HepG2 (cell line): Measurements from ENCODE around the gene TCF3. TPM values are rescaled to one million over a fixed set of nuclear protein-coding genes. Genes with fewer than 3 reads are reported as not detected.
A peak's percentile ranks its signal among the peaks of the same experiment; 100 is the strongest.

Source experiments
- AGO2 ChIP-seq: fragments of 200-400 bp; formaldehyde crosslinking; optimal IDR thresholded peaks from 2 replicates; pipeline ENCODE3; 2017; ENCODE audit warnings: mild to moderate bottlenecking, low read depth, low read length, moderate library complexity
- AKAP8 ChIP-seq: sonication (generic); formaldehyde crosslinking; IDR thresholded peaks from 2 replicates; pipeline ENCODE4 v1.5.1; 2020; ENCODE audit warnings: mild to moderate bottlenecking, missing genetic modification reagents
- CAMTA2 ChIP-seq: sonication (generic); formaldehyde crosslinking; IDR thresholded peaks from 2 replicates; pipeline ENCODE4 v1.4.0; 2020; ENCODE audit warnings: mild to moderate bottlenecking, missing genetic modification reagents, borderline replicate concordance
- CREM ChIP-seq, 2 experiments: sonication (generic) in 1 of 2; formaldehyde crosslinking in 1 of 2; IDR thresholded peaks; 2 replicates each; pipeline versions ENCODE4 v1.4.0 to v1.6.1; 2016 to 2020; ENCODE audit warnings: antibody characterized with exemption in 1 of 2, mild to moderate bottlenecking in 1 of 2, missing genetic modification reagents in 1 of 2
- ELF1 ChIP-seq: sonication (generic); formaldehyde crosslinking; IDR thresholded peaks from 2 replicates; pipeline ENCODE4 v1.4.0; 2020; ENCODE audit warnings: missing genetic modification reagents
- GRHL1 ChIP-seq: sonication (generic); formaldehyde crosslinking; conservative IDR thresholded peaks from 2 replicates; pipeline ENCODE4 v1.8.0; 2022; ENCODE audit warnings: missing genetic modification reagents
- IRF1 ChIP-seq: sonication (generic); formaldehyde crosslinking; IDR thresholded peaks from 2 replicates; pipeline ENCODE4 v1.4.0; 2020; ENCODE audit warnings: low read depth, mild to moderate bottlenecking, missing genetic modification reagents
- KDM5A ChIP-seq: fragments of 200-600 bp; sonication (generic); IDR thresholded peaks from 2 replicates; pipeline ENCODE4 v1.7.0; 2018; ENCODE audit warnings: antibody characterized with exemption, mild to moderate bottlenecking, low read length, borderline replicate concordance
- MYNN ChIP-seq: sonication (generic); formaldehyde crosslinking; IDR thresholded peaks from 2 replicates; pipeline ENCODE4 v1.4.0; 2020; ENCODE audit warnings: mild to moderate bottlenecking, low read depth, missing genetic modification reagents
- PAXIP1 ChIP-seq: sonication (generic); formaldehyde crosslinking; conservative IDR thresholded peaks from 2 replicates; pipeline ENCODE4 v1.4.0; 2020; ENCODE audit warnings: mild to moderate bottlenecking, missing genetic modification reagents, moderate library complexity
- PHF20 ChIP-seq: sonication (generic); formaldehyde crosslinking; IDR thresholded peaks from 2 replicates; pipeline ENCODE4 v1.5.0; 2020; ENCODE audit warnings: mild to moderate bottlenecking, missing genetic modification reagents
- SSRP1 ChIP-seq: IDR thresholded peaks from 2 replicates; pipeline ENCODE4 v1.6.1; 2016; ENCODE audit warnings: control low read depth
- TBP ChIP-seq: sonication (generic); formaldehyde crosslinking; IDR thresholded peaks from 2 replicates; pipeline ENCODE4 v1.5.0; 2020; ENCODE audit warnings: missing genetic modification reagents
- TBX3 ChIP-seq: fragments of 450-650 bp; IDR thresholded peaks from 2 replicates; pipeline ENCODE4 v1.6.1; 2017; ENCODE audit warnings: antibody characterized with exemption, mild to moderate bottlenecking, inconsistent platforms, borderline replicate concordance
- TCF7 ChIP-seq: sonication (generic); IDR thresholded peaks from 2 replicates; pipeline ENCODE4 v1.6.1; 2016; ENCODE audit warnings: antibody characterized with exemption, low read depth
- THAP11 ChIP-seq: IDR thresholded peaks from 2 replicates; pipeline ENCODE4 v1.6.1; 2016; ENCODE audit warnings: missing biosample characterization, missing genetic modification reagents
- YEATS2 ChIP-seq: sonication (generic); formaldehyde crosslinking; IDR thresholded peaks from 2 replicates; pipeline ENCODE4 v1.4.0; 2020; ENCODE audit warnings: missing genetic modification reagents, borderline replicate concordance
- ZBTB20 ChIP-seq: sonication (generic); formaldehyde crosslinking; IDR thresholded peaks from 2 replicates; pipeline ENCODE4 v1.8.1; 2023; ENCODE audit warnings: missing genetic modification reagents, low read depth, mild to moderate bottlenecking, borderline replicate concordance
- ZFP36L1 ChIP-seq: sonication (generic); formaldehyde crosslinking; IDR thresholded peaks from 2 replicates; pipeline ENCODE4 v1.8.0; 2022; ENCODE audit warnings: mild to moderate bottlenecking, missing genetic modification reagents, moderate library complexity
- ZNF567 ChIP-seq: sonication (generic); formaldehyde crosslinking; IDR thresholded peaks from 2 replicates; pipeline ENCODE4 v1.8.1; 2023; ENCODE audit warnings: mild to moderate bottlenecking, missing genetic modification reagents, borderline replicate concordance
- ZNF782 ChIP-seq: sonication (generic); formaldehyde crosslinking; IDR thresholded peaks from 2 replicates; pipeline ENCODE4 v1.4.0; 2020; ENCODE audit warnings: missing genetic modification reagents, mild to moderate bottlenecking, borderline replicate concordance
- polyA plus RNA-seq, 8 experiments: library from polyadenylated mRNA; depleted of rRNA in 3 of 8; stranded (reverse) in 7 of 8; unstranded in 1 of 8; fragments of >200 nt; fragmentation: Illumina TruSeq in 4 of 8; extraction: Trizol in 4 of 8; gene quantifications; 2 replicates each; pipeline versions ENCODE4 v1.2.1 to v1.2.3, GENCODE V29; 2011 to 2016; ENCODE audit warnings: low read depth in 4 of 8, missing spikeins in 1 of 8, mixed read lengths in 1 of 8; ENCODE audit not compliant: insufficient read depth in 1 of 8
- total RNA-seq, 5 experiments: library from RNA; depleted of rRNA; stranded (reverse); fragments of >200 nt; fragmentation: Illumina TruSeq; extraction: Trizol; gene quantifications; 2 replicates each; pipeline ENCODE4 v1.2.3, GENCODE V29; 2016; ENCODE audit warnings: low read depth in 1 of 5
- TF ChIP-seq, protein P1 (sequence below): sonication (generic); formaldehyde crosslinking; IDR thresholded peaks from 2 replicates; pipeline ENCODE4 v1.8.1; 2023; ENCODE audit warnings: mild to moderate bottlenecking, missing genetic modification reagents

TCF3 gene
- total and polyA plus RNA-seq, 2 of the 13 experiments (the other 11 are each of a cell fraction or from before 2014, with no cell fraction given), result 51.4 to 53.2 TPM

- TF ChIP-seq GRHL1 (CRISPR knock-in tag) (no peak), CAMTA2 (CRISPR knock-in tag) (no peak), AKAP8 (peak; percentile 88; the same call in 1 of the 2 replicates), AGO2 (peak; percentile 85), PAXIP1 (CRISPR knock-in tag) (0 out of 2 replicates have a peak, but pooled peaks have one; percentile 19), IRF1 (CRISPR knock-in tag) (no peak), PHF20 (CRISPR knock-in tag) (no peak), ZFP36L1 (CRISPR knock-in tag) (0 out of 2 replicates have a peak, but pooled peaks have one; percentile 28), ZNF567 (CRISPR knock-in tag) (0 out of 2 replicates have a peak, but pooled peaks have one; percentile 48), THAP11 (CRISPR knock-in tag) (no peak), TBP (no peak), KDM5A (no peak), TCF7 (no peak), SSRP1 (no peak), ZBTB20 (0 out of 2 replicates have a peak, but pooled peaks have one; percentile 30), TBX3 (no peak), ELF1 (no peak), MYNN (CRISPR knock-in tag) (no peak), ZNF782 (CRISPR knock-in tag) (peak; percentile 48; the same call in 1 of the 2 replicates), CREM (IDR thresholded peaks at IDR 0.05) (no peak), CREM (CRISPR knock-in tag; IDR thresholded peaks at IDR 0.05) (no peak), YEATS2 (CRISPR knock-in tag) (0 out of 2 replicates have a peak, but pooled peaks have one; percentile 15)
- TF ChIP-seq, protein P1, sequence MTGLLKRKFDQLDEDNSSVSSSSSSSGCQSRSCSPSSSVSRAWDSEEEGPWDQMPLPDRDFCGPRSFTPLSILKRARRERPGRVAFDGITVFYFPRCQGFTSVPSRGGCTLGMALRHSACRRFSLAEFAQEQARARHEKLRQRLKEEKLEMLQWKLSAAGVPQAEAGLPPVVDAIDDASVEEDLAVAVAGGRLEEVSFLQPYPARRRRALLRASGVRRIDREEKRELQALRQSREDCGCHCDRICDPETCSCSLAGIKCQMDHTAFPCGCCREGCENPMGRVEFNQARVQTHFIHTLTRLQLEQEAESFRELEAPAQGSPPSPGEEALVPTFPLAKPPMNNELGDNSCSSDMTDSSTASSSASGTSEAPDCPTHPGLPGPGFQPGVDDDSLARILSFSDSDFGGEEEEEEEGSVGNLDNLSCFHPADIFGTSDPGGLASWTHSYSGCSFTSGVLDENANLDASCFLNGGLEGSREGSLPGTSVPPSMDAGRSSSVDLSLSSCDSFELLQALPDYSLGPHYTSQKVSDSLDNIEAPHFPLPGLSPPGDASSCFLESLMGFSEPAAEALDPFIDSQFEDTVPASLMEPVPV (CRISPR knock-in tag), result peak; percentile 87; the same call in 1 of the 2 replicates
These were observed 59.5 kb downstream of the TCF3 start, which contains the start of gene MBD3 (continued) for GRCh38 chr19:1592755-1593500.
